Measurements from ENCODE around the gene WDR53. TPM values are rescaled to one million over a fixed set of nuclear protein-coding genes. Genes with fewer than 3 reads are reported as not detected.

WDR53 gene
- total RNA-seq, 4 donors from 2014 or later: 1.6 to 11.5 (median 5.9) TPM

- no peak for TF ChIP-seq CTCF (IDR thresholded peaks at IDR 0.05; ENCODE audit: low read depth)
Observed at GRCh38 chr3:196541684-196542445, 26.5 kb downstream of the WDR53 start.

- no peak for TF ChIP-seq CTCF (IDR thresholded peaks at IDR 0.05; ENCODE audit: low read depth)
Observed at GRCh38 chr3:196537319-196537984, 30.9 kb downstream of the WDR53 start.

- TF ChIP-seq CTCF (IDR thresholded peaks at IDR 0.05; ENCODE audit: low read depth): no peak
Observed at GRCh38 chr3:196533260-196533681, 35.1 kb downstream of the WDR53 start.

- TF ChIP-seq CTCF (IDR thresholded peaks at IDR 0.05; ENCODE audit: low read depth): no peak
Observed at GRCh38 chr3:196531418-196531817, 36.9 kb downstream of the WDR53 start.

GRCh38 chr3:196528639-196529233 lies 39.6 kb downstream of the WDR53 start:
- TF ChIP-seq CTCF (IDR thresholded peaks at IDR 0.05; ENCODE audit: low read depth): no peak

GRCh38 chr3:196525141-196525540 lies 43.2 kb downstream of the WDR53 start:
- no peak for TF ChIP-seq CTCF (IDR thresholded peaks at IDR 0.05; ENCODE audit: low read depth)

GRCh38 chr3:196524527-196524926 lies 43.8 kb downstream of the WDR53 start:
- TF ChIP-seq CTCF (IDR thresholded peaks at IDR 0.05; ENCODE audit: low read depth): no peak

Data from subcutaneous adipose tissue (tissue), 4 donors.